Inflammatory macrophage treated with lipopolysaccharide for 1 hour (primary cell): ENCODE measurements around the gene SIRPD.
"Not testable (repeated sequence)": the region's sequence is repeated elsewhere in the genome, so short reads cannot be mapped to it uniquely, and the experiment has no call there.

Experiments
- DNase-seq, 2 donors: peaks; one replicate each; pipeline ENCODE4 v3.0.0-alpha.2; 2020 to 2022

The SIRPD gene

GRCh38 chr20:1536893-1537730 lies 20.4 kb downstream of the SIRPD start:
- peak; percentile 51 to 62 for DNase-seq

GRCh38 chr20:1535420-1536175 lies 21.9 kb downstream of the SIRPD start:
- peak; percentile 86 to 95 for DNase-seq

GRCh38 chr20:1534526-1534925 lies 23.0 kb downstream of the SIRPD start:
- peak; percentile 72 to 74 for DNase-seq

- no peak for DNase-seq
Measured at GRCh38 chr20:1533059-1533458, 24.4 kb downstream of the SIRPD start.

- peak; percentile 32 to 42 for DNase-seq
Measured at GRCh38 chr20:1528811-1529210, 28.7 kb downstream of the SIRPD start.

- DNase-seq = no peak
Measured at GRCh38 chr20:1527923-1528322, 29.6 kb downstream of the SIRPD start.

GRCh38 chr20:1526896-1527295 lies 30.6 kb downstream of the SIRPD start:
- DNase-seq = peak in 1 of 2 donors; percentile 27

- DNase-seq = peak in 1 of 2 donors; percentile 33
Measured at GRCh38 chr20:1526310-1526709, 31.2 kb downstream of the SIRPD start.

GRCh38 chr20:1524004-1524403 lies 33.5 kb downstream of the SIRPD start:
- DNase-seq = peak in 1 of 2 donors; percentile 27

- DNase-seq = no peak
Measured at GRCh38 chr20:1517010-1517409, 40.5 kb downstream of the SIRPD start.

GRCh38 chr20:1513801-1514200 lies 43.7 kb downstream of the SIRPD start:
- DNase-seq = no peak

GRCh38 chr20:1509237-1509636 lies 48.3 kb downstream of the SIRPD start:
- peak; percentile 38 to 55 for DNase-seq

GRCh38 chr20:1508574-1508973 lies 48.9 kb downstream of the SIRPD start:
- DNase-seq = no peak

- no peak for DNase-seq
Measured at GRCh38 chr20:1507276-1507675, 50.2 kb downstream of the SIRPD start.

GRCh38 chr20:1505871-1506270 lies 51.6 kb downstream of the SIRPD start:
- no peak for DNase-seq

GRCh38 chr20:1505361-1505760 lies 52.1 kb downstream of the SIRPD start:
- no peak for DNase-seq

- DNase-seq = peak; percentile 92 to 97
Measured at GRCh38 chr20:1503564-1504227, 53.8 kb downstream of the SIRPD start.

- DNase-seq = no peak
Measured at GRCh38 chr20:1500496-1500895, 57.0 kb downstream of the SIRPD start.

GRCh38 chr20:1499528-1500420 lies 57.7 kb downstream of the SIRPD start:
- DNase-seq = no peak

GRCh38 chr20:1497371-1497770 lies 60.1 kb downstream of the SIRPD start:
- DNase-seq = not testable (repeated sequence)

GRCh38 chr20:1496930-1497329 lies 60.6 kb downstream of the SIRPD start:
- DNase-seq = no peak

- DNase-seq = no peak
Measured at GRCh38 chr20:1494436-1494835, 63.1 kb downstream of the SIRPD start.
